ENCODE measurements around the gene STIM1.
"Not testable (repeated sequence)": the region's sequence is repeated elsewhere in the genome, so short reads cannot be mapped to it uniquely, and the experiment has no call there.

The STIM1 gene

DNA sequence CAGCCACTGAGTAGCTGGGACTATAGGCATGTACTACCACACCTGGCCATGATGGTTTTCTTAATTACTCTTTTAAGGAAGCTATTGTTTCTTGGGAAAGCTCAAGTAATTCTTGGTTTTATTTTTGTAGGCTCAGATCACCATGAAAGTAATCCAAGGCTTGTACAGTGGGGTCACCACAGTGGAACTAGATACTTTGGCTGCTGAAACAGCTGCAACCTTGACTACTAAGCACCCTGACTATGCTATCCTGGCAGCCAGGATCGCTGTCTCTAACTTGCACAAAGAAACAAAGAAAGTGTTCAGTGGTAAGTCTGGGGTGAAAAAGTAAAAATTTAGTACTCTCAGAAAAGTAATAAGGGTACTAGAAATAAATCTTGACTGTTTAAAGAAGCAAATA, 250.5 kb downstream of the STIM1 start:
- DNase-seq (ENCODE audit: low read depth) = no peak
- H3K4me3 ChIP-seq (ENCODE audit: low read depth, low read length) = no peak overlapping the region
- TF ChIP-seq CTCF (conservative IDR thresholded peaks at IDR 0.05; ENCODE audit: low read depth, low read length) = no peak

- H3K4me3 ChIP-seq (ENCODE audit: low read depth, low read length) = no peak overlapping the region
- no peak for DNase-seq (ENCODE audit: low read depth)
- TF ChIP-seq CTCF (conservative IDR thresholded peaks at IDR 0.05; ENCODE audit: low read depth, low read length) = no peak
Measured at GRCh38 chr11:4111834-4112233, 256.4 kb downstream of the STIM1 start.

DNA sequence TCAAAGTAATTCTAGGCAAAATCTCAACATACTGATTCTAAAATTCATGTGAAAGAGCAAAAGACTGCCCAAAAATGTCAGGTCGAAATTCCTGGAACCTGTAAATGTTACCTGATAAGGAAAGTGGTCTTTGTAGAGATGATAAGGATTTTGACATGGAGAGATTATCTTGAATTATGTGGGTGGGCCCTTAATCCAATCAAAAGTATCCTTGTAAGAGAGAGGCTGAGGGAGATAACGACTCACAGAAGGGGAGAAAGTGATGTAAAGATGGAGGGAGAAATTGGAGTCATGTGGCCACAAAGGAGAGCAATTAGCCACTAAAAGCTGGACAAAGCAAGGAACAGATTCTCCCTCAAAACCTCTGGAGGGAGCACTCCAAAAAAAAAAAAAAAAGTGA, 259.7 kb downstream of the STIM1 start:
- no peak for DNase-seq (ENCODE audit: low read depth)
- no peak overlapping the region for H3K4me3 ChIP-seq (ENCODE audit: low read depth, low read length)
- TF ChIP-seq CTCF (conservative IDR thresholded peaks at IDR 0.05; ENCODE audit: low read depth, low read length) = no peak

GRCh38 chr11:4118107-4118506, 262.6 kb downstream of the STIM1 start:
- TF ChIP-seq CTCF (conservative IDR thresholded peaks at IDR 0.05; ENCODE audit: low read depth, low read length) = no peak
- H3K4me3 ChIP-seq (ENCODE audit: low read depth, low read length) = no peak overlapping the region
- peak; percentile 68 for DNase-seq (ENCODE audit: low read depth)

GRCh38 chr11:4123218-4123617, 267.8 kb downstream of the STIM1 start:
- H3K4me3 ChIP-seq (ENCODE audit: low read depth, low read length) = no peak overlapping the region
- DNase-seq (ENCODE audit: low read depth) = no peak
- TF ChIP-seq CTCF (conservative IDR thresholded peaks at IDR 0.05; ENCODE audit: low read depth, low read length) = no peak

GRCh38 chr11:4125141-4125540, 269.7 kb downstream of the STIM1 start:
- peak; percentile 48 for DNase-seq (ENCODE audit: low read depth)
- TF ChIP-seq CTCF (conservative IDR thresholded peaks at IDR 0.05; ENCODE audit: low read depth, low read length) = no peak
- H3K4me3 ChIP-seq (ENCODE audit: low read depth, low read length) = no peak overlapping the region

DNA sequence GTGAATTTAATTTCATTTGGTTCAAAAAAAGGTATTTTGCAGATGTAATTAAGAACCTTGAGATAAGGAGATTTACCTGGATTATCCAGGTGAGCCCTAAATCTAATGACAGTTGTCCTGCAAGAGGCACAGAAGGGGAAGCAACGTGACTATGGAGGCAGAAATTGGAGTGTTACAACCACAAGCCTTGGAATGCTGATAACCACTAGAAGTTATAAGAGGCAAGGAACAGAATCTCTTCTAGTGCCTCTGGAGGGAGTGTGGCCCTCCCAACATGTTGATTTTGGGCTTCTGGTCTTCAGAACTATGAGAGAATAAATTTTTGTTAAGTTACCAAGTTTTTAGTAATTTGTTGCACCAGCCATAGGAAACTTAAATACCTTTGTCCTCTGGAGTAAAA, 271.9 kb downstream of the STIM1 start:
- no peak for DNase-seq (ENCODE audit: low read depth)
- H3K4me3 ChIP-seq (ENCODE audit: low read depth, low read length) = no peak overlapping the region
- TF ChIP-seq CTCF (conservative IDR thresholded peaks at IDR 0.05; ENCODE audit: low read depth, low read length) = no peak

- DNase-seq (ENCODE audit: low read depth) = not testable (repeated sequence)
Measured at GRCh38 chr11:4130219-4130618, 274.8 kb downstream of the STIM1 start.

More at GRCh38 chr11:4130219-4130618, 274.8 kb downstream of the STIM1 start:
- H3K4me3 ChIP-seq (ENCODE audit: low read depth, low read length) = not testable (repeated sequence)
